GM21528 (cell line): ENCODE measurements around the gene TBC1D10B.
A peak's percentile ranks its signal among the peaks of the same experiment; 100 is the strongest.

Experiments used
- ATAC-seq: cut with Tn5 transposase; IDR thresholded peaks from one replicate; pipeline ENCODE4 v1.9.1; 2021; ENCODE audit warnings: mild to moderate bottlenecking, moderate library complexity; ENCODE audit not compliant: unreplicated experiment, low FRiP score

TBC1D10B gene

DNA sequence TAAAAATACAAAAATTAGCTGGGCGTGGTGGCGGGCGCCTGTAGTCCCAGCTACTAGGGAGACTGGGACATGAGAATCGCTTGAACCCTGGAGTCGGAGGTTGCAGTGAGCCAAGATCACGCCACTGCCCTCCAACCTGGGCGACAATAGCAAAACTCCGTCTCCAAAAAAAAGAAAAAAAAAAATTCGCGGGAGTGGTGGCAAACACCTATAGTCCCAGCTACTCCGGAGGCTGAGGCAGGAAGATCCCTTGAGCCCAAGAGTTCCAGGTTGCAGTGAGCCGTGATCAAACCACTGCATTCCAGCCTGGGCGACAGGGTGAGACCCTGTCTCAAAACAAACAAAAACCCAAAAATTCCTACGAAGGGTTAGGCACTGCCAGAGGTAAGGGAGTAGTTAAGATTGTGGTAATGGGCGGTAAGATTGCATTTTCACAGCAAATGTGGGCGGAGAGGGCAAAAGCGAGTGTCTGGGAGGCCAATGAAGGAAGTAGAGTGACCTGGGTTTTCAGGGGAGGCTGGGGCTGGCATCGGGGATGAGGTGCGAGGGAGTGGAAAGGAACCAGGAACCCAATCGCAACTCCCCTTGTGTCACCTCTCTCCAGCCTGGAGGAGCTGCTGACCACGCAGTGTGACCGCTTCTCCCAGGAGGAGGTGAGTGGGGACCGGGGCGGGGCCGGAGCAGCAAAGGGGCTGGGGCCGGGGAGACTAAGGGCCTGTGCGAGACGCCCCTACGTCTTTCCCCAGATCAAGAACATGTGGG, 6.9 kb upstream of the TBC1D10B start:
- no peak for ATAC-seq

DNA sequence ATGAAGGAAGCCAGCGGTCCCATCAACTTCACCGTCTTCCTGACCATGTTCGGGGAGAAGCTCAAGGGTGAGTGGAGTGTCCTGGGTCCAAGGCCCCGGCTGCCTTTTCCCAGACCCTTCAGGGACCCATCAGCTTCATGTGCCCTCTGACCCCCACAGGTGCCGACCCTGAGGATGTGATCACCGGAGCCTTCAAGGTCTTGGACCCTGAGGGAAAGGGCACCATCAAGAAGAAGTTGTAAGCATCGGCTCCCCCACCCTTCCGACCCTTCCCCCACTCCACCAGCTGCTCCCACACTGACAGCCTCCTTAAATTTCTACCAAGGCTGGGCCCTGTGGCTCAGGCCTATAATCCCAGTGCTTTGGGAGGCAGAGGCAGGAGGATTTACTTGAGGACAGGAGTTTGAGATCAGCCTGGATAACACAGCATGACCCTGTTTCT, 6.2 kb upstream of the TBC1D10B start:
- ATAC-seq, result no peak

DNA sequence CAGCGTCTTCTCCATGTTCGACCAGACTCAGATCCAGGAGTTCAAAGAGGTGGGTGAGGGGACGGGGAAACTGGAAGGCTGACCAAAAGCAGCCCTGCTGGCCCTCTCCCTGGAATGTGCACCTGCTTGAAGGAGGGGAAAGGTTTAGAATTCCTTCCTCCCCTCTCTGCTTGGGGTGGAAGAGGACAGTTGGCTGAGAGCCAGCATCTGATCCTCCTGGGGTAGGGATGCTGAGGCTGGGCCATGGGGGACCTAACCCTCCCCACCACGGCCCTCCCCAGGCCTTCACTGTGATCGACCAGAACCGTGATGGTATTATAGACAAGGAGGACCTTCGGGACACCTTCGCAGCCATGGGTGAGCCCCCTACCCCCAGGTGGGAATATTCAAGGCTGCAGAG, 5.6 kb upstream of the TBC1D10B start:
- no peak for ATAC-seq

DNA sequence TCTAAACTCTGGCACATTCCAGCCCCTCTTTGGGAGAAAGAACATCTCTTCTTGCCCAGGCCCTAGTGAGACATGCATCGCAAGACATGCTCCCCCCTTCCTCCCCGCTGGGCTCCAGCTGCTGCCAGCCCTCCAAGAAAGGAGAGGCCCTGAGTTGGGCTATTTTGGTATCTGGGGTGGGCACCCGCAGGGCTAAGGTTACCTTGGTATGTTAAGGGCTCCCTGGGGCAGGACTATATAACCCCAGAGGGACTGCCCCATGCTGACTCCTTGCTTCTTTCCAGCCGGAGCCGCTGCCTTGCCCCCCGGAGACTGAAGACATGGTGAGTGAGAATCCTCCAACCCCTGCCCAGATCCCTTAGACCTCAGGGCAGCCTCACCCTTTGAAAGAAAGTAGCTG, 4.2 kb upstream of the TBC1D10B start, which contains the start of gene MYL11:
Gene MYL11, plus strand, starts transcription at position 265 of the 400 bp plus-strand sequence. Its CDS starts 56 bp downstream, at position 321.
- no peak for ATAC-seq

DNA sequence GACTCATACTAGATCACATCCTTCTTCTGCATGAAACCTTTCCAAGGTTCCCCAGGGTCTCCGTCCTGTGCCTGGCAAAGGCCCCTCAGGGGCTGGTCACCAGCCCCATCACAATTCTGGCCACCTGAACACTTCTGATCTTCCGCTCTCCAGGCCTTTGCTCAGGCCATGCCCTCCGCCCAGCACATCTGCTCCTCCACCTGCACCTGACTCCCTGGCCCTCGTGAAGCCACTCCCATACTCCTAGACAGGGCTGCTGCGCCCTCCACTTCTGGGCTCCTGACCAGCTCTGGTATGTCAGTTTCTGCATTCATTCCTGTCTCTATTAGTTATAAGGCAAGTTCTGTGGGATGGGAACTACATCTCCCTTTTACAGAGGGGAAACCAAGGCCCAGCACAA, 2.4 kb upstream of the TBC1D10B start:
- no peak for ATAC-seq

DNA sequence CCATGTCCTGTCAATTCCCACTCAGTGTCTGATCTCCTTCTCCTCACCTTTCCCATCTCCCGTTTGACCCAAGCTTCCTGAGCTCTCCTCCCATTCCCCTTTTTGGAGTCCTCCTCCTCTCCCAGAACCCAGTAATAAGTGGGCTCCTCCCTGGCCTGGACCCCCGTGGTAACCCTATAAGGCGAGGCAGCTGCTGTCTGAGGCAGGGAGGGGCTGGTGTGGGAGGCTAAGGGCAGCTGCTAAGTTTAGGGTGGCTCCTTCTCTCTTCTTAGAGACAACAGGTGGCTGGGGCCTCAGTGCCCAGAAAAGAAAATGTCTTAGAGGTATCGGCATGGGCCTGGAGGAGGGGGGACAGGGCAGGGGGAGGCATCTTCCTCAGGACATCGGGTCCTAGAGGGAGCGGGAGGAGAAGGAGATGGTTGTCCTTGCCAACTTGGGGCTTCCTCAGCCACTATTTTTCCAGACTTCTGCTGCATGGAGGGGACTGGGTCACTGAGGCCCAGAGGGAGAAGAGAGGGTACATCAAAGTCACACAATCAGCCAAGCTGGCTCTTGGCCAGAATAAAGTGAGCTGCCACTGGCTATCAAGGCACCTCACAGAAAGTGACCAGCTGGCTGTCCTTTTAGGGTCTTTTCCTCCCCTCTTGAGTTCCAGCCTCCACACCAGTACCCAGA, 1.9 kb upstream of the TBC1D10B start:
- ATAC-seq, result no peak

DNA sequence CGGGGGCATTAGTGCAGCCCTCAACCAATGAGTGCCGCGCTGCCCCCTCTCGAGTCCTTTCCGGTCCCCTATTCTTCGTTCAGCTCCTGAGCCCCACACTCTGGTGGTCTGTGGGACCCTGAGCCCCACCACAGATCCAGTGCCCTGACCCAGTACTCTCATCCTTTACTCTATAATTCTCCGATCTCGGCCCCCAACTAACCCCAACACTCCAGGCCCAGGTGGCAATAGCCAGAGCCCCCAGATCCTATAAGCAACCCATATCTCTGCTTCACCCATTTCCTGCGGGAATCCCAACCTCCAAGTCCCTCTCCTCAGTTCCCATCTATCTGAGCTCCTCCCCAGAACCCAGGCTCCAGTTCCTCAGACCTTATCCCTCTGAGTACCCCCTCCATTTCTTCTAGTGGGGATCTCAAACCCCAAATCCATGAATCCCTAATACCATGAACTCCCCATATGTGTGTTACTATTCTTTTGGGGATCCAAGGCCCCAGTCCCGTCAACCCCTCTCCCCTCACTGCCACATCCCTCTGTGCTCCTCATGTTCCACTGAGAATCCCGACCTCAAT, 1.0 kb upstream of the TBC1D10B start:
- no peak for ATAC-seq

DNA sequence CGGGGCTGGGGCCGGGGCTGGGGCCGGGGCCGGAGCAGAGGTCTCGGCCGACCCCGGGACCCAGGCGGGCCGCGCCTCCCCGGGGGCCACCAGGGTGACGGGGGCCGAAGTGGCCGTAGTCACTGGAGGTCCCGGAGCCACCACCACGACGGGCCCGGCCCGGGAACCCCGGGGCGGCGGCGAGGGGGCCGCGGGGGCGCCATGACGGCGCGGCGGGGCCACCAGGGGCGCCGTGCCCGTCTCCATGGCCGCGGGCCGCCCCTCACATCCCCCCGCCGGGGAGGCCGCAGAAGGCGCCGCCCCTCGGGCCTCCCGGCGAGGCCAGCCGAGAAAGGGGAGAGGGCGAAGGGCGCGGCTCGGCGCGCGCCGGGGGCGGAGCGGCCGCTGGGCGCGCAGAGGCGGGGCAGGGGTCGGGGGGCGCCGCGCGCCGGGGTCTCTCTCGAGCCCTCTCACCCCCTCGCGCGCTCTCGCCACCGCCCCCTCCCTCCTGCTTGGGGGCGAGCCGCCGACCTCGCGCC, 297 bp downstream of the TBC1D10B start:
- peak; percentile 7 for ATAC-seq

DNA sequence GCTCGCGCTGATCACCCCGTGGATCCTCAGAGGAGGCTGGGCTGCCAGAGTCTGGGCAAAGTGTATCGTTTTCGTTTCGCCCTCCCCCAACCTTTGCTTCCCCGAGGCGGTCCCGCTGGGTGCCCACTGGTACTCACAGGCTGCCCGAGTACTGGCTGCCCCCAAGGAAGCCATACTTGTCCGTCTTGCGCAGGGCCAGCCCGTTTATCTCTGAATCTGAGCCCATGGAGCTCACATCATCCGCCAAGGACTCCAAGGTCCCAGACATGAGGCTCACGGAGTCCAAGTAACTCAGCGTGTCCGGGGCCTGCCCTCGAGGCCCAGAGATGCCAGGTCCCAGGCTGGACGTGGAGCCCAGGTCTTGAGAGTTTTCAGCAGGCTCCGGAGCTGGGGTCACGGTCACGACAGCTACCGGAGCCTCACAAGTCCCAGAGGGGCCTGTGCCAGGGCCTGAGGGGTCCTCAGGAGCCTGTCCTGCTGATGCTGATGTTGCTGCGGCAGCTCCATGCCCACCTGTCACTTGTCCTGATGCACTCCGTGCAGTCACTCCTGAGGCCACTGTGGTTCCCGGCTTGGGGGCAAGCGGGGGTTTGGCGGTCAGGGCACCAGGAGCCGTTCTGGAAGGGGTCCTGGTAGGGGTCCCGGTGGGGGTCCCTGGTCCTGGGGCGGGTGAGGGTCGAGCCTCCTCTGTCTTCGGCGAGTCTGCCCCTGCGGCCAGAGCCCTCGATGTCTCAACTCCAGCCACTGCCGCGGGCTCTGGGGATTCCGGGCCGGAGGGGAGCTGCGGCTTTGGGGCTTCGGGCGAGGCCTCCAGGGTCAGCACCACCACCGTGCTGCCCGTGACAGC, 980 bp downstream of the TBC1D10B start:
- no peak for ATAC-seq

DNA sequence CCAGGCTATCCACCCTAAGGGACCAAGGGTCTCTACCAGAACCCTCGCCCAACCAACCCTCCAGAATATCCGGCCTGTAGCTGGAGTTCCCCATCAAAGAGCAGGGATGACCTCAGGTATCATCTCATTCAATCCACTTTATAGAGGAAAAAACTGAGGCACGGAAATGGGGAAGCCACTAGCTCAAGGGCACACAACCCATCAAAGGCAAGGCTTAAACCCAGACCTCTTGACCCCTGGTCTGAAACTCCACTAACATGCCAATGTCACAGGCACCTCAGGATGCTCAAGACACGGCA, 1.6 kb downstream of the TBC1D10B start:
- ATAC-seq, result no peak

DNA sequence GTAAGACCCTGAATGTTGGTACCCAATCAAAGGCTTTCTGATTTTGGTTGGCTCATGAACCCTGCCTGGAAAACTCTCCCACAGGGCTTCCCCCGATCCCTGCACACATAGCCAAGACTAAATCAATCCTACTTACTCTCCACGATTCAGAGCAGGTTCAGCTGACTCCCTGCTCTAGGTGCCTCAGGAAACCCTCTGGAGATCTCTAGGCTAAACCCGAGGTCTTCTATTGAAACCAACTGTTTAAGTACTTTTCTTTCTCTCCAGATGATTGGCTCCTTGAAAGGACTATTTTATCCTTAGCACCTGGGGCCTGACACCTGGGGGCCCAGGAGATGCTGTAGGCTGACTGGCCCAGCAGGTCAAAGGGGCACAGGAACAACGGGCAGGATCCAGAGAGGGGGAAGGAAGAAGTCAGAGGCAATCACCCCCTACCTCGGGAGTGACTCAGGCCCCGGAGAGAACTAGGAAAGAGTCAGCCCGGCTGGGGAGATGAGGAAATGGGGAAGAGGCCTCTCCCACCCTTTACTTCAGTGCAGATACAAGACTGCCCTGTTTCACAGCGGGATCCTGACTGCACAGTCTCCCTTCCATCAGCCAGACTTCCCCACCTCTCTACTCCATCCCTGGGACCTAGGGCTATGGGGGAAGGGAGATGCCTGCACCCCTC, 2.0 kb downstream of the TBC1D10B start:
- ATAC-seq, result no peak

DNA sequence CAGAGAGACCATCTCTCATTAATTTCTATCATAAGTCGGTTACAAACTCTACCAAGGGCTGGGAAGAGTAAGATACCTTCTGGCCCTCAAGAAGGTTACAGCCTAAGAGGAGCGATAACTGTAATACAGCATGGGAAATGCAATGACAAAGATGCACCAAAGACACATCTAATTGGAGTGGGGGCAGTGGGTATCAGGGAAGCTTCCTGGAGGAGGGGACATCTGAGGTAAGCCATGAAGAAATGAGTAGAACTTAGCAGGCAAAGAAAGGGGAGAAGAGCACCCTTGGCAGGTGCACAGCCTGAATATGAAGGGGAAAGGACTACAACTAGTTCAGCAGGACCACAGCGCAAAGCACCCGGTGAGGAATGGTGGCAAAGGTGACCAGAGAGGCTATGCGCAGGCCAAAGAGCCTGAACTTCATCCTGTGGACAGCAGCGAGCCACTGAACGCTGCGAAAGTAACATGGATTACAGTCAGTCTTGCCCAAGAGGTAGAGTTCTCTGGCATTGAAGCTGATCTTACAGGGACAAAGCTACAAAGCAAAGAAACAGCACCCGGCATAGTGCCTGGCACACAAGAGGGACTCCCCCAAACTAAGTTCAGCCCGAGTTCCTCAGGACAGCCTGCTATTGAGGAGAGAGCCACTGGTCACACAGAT, 2.8 kb downstream of the TBC1D10B start:
- no peak for ATAC-seq

DNA sequence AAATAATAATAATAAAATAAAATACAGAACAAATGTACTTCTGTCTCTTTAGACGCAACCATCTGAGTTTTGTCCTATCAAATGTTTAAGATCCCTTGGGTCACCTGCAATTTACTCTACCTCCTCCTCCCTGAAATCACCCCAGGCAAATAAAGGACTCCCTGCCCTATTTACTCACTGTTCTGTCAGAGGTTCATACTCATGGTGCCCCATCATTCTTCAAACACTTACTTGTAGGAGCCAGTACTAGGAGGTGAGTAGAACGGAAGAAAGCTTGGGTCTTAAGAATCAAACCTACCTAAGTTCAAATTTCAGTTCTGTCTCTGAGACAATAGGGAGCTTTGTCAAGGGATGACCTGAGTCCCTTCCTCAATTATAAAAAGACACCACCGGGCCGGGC, 3.8 kb downstream of the TBC1D10B start:
- ATAC-seq, result no peak

DNA sequence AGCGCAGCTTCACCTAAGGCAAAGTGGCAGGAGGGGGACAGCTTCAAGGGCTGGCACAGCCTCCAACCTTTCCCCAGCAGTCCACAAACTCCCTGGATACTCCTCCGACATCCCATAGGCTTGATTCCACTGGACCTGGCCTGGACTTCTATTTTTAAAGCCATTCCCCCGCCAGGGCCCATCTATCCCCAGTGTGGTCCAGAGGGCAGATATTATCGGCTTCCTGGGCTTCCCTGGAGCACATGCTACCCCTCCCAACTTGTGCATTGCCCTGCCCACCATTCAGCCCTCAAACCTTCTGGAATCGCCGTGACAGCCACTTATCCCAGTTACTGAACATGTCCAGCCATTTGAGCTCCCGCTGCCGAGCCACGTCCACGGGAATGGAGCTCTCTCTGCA, 5.1 kb downstream of the TBC1D10B start:
- no peak for ATAC-seq

DNA sequence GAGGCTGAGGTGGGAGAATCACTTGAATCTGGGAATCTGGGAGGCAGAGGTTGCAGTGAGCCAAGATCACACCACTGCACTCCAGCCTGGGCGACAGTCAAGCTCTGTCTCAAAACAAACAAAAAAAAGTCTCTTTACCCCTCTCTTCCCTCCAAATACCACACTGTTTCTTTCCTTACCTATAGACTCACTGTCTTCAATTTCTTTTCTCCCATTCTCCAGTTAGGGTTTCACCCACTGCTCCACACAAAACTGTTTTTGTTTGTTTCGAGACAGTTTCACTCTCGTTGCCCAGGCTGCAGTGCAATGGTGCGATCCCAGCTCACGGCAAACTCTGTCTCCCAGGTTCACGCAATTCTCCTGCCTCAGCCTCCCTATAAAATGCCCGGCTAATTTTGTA, 9.1 kb downstream of the TBC1D10B start:
- no peak for ATAC-seq

DNA sequence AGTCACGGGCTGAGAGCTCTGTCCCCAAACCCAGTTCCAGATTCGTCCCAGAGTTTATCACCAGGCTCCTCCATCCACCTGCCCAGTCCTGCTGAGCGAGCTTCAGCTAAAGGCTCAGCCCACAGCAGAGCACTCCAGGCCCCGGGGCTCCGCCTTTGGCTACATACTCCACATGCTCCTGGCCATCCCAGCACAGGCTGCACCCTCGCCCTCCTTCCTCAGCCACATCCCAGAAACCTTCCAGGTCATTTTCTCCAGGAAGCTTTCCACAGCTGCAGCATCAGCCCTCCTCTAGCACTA, 10.5 kb downstream of the TBC1D10B start:
- ATAC-seq, result no peak

DNA sequence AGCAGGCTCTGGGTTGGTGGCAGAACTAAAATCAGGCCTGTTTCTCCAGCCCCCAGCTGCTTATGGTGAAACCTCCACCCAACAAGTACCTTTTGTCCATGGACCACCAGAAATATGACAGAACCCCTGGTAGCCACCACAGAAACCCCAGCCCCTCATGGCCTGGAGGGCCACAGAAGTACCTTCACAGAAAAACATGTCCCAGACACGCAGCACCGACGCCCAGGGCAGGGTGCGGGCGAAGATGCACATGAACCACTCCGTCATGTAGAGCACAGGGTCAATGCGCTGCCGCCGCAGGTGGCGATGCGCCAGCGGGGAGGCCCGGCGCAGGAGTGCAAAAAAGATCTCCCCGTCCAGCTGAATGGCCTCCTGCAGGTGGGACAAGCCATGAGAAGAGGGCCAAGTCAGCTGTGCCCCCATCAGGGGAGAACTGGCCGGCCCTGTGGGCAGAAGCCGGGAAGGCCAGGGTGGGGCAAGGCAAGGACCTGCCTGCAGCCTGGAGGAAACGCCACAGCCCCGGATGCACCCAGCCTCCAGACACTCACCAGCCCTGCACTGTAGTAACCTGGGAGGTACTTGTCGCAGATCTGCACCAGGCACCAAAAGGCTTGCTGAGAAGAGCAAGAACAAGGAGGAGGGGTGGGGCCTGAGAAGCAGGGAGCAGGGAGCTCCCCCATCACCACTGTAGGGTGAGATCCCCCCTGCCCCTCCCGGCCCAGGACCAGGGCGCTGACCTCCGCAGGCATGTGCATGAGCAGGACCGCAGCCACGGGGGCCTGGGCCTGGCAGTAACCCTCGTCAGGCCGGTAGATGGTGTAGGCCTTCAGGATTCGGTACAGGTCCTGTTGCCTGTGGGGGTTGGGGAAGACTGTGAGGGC, 11.1 kb downstream of the TBC1D10B start:
- ATAC-seq, result no peak

DNA sequence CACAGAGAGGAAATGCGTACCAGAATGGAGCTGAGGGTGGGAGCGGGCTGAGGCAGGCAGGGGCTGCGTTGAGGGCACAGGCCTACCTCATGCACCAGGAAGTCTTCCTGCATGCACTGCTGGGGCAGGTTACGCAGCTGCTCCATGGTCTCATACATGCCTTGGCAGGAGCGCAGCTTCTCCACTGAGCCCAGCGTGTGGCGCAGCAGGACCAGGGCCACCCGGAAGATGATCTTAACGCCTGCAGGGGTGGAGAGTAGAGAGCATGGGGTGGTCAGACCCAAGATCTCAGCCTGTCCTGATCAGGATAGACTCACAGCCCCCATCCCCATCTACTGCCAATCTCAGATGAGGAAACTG, 11.7 kb downstream of the TBC1D10B start:
- ATAC-seq, result no peak
